Activated naive CD4-positive, alpha-beta T cell treated with anti-CD3 and anti-CD28 coated beads, Interleukin-2, amount 50 U/mL, for 24 hours (primary cell): ENCODE results near the gene EPHA10.
"Not testable (repeated sequence)": the region's sequence is repeated elsewhere in the genome, so short reads cannot be mapped to it uniquely, and the experiment has no call there.

Source experiments
- H3K27ac Mint-ChIP-seq: one replicate; pipeline ENCODE4 v1.8.0; 2021; ENCODE audit warnings: mild to moderate bottlenecking, mixed read lengths
- H3K27me3 Mint-ChIP-seq: one replicate; pipeline ENCODE4 v1.8.0; 2021; ENCODE audit warnings: mixed read lengths
- H3K36me3 Mint-ChIP-seq: one replicate; pipeline ENCODE4 v1.8.0; 2021; ENCODE audit warnings: mixed read lengths
- H3K4me1 Mint-ChIP-seq: one replicate; pipeline ENCODE4 v1.8.0; 2021; ENCODE audit warnings: mixed read lengths
- H3K4me3 Mint-ChIP-seq: one replicate; pipeline ENCODE4 v1.8.0; 2021; ENCODE audit warnings: mild to moderate bottlenecking, mixed read lengths
- H3K9me3 Mint-ChIP-seq: one replicate; pipeline ENCODE4 v1.8.0; 2021; ENCODE audit warnings: mixed read lengths

EPHA10 gene

DNA sequence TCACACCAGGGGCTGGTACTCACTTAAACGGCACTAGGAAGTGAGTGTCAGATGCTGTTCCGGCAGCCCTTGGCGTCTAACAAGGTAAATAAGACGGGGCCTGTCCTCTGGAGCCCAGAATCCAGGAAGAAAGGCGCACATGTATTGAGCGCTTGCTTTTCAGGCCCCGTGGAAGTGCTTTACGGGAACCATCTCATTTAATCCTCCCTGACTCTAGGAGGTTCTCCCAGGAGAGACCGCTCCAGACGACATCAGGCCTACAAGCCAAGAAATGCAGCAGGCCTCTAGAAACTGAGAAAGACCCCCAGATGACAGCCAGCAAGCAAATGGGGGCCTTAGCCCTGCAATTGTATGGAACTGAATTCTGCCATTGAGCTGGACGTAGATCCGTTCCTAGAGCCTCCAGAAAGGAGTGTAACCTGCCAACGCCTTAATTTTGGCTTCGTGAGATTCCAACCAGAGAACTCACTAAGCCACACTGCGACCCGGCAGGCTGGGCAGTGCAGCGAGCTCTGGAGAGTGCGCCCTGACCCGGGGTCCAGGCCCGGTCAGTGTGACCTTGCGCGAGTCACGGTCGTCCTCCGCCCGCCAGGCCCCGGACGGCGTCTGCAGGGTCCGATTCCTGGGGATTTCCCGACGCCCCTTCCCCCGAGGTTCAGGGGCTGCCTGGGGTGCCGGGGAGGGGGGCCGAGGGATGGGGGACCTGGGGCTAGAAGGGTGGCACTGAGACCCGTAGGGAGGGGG, 28.2 kb upstream of the EPHA10 start:
- peaks cover 15% of the 10 kb centered on the region for H3K27me3 Mint-ChIP-seq
- H3K9me3 Mint-ChIP-seq, result no peaks in the 10 kb centered on the region
- peaks cover 14% of the 10 kb centered on the region for H3K4me1 Mint-ChIP-seq
- peaks cover 4% of the 10 kb centered on the region for H3K36me3 Mint-ChIP-seq
- no peak overlapping the region for H3K27ac Mint-ChIP-seq
- peak overlapping the region; percentile 41 for H3K4me3 Mint-ChIP-seq

DNA sequence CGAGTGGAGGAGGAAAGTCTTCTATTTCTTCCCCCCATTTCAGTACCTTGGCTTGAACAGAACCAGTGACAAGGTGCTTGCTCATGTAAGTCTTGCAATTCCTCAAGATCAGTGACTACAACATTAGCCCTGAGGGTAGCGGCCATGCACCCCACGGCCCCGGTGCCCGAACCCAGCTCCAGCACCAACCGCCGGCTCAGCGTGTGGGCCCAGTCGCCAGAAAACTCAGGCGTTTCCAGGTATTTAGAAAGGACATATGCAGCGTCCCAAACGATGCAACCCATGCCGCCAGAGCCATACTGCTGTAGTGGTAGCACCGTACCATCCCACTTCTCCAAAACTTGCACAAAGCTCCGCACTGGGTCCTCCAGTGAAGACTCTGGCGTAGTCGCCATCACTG, 17.6 kb upstream of the EPHA10 start:
- Mint-ChIP-seq H3K4me3 (no peak overlapping the region), H3K36me3 (no peaks in the 10 kb centered on the region), H3K27ac (no peak overlapping the region), H3K27me3 (peaks cover 6% of the 10 kb centered on the region), H3K4me1 (peaks cover 2% of the 10 kb centered on the region), H3K9me3 (no peaks in the 10 kb centered on the region)

DNA sequence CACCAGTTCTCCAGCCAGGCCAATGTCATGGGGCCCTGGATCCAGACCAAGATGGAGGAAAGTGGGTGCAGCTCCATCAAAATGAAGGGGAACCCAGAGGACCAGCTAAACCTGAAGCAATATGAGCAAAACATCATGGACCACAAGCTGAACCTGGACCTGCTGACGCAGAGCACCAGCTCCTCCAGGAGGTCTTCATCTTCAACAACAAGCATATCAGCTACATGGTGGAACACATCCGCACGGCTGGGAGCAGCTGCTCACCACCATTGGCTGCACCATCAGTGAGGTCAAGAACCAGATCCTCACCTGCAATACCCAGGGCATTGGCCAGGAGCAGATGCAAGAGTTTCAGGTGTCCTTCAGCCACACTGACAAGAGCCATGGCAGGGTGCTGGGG, 13.7 kb upstream of the EPHA10 start:
- Mint-ChIP-seq H3K9me3 (no peaks in the 10 kb centered on the region), H3K36me3 (no peaks in the 10 kb centered on the region), H3K27me3 (no peaks in the 10 kb centered on the region), H3K4me3 (no peak overlapping the region), H3K4me1 (peaks cover 8% of the 10 kb centered on the region), H3K27ac (no peak overlapping the region)

DNA sequence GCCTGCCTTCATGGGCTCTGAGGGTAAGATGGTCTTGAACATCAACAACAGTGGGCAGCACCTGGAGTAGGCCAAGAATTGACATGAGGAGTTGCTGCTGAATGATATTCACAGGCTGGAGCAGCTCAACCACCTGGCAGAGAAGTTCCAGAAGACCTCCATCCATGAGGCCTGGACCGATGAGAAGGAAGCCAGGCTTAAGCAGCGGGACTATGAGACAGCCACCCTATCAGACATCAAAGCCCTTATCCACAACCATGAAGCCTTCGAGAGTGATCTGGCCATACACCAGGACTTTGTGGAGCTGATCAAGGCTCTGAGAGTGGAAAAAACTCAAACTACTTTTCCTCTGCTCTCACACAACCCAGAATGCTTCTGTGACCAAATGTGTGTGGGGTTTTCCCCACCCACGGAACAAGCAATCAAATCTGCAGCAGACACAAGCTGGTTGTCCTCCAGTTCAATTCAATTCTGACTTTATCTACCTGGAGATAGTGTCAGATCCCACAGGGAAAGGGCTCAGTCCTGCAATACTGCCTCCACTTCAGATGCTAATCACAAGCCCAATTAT, 12.1 kb upstream of the EPHA10 start:
- no peaks in the 10 kb centered on the region for H3K9me3 Mint-ChIP-seq
- H3K4me1 Mint-ChIP-seq, result peaks cover 8% of the 10 kb centered on the region
- no peak overlapping the region for H3K4me3 Mint-ChIP-seq
- H3K27ac Mint-ChIP-seq, result no peak overlapping the region
- no peaks in the 10 kb centered on the region for H3K36me3 Mint-ChIP-seq
- H3K27me3 Mint-ChIP-seq, result peaks cover 1% of the 10 kb centered on the region

DNA sequence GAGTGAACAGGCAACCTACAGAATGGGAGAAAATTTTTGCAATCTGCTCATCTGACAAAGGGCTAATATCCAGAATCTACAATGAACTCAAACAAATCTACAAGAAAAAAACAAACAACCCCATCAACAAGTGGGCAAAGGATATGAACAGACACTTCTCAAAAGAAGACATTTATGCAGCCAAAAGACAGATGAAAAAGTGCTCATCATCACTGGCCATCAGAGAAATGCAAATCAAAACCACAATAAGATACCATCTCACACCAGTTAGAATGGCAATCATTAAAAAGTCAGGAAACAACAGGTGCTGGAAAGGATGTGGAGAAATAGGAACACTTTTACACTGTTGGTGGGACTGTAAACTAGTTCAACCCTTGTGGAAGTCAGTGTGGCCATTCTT, 6.5 kb upstream of the EPHA10 start:
- not testable (repeated sequence) for H3K9me3 Mint-ChIP-seq, H3K36me3 Mint-ChIP-seq, H3K4me1 Mint-ChIP-seq, H3K27ac Mint-ChIP-seq, H3K4me3 Mint-ChIP-seq
- H3K27me3 Mint-ChIP-seq, result peaks cover 20% of the 10 kb centered on the region

DNA sequence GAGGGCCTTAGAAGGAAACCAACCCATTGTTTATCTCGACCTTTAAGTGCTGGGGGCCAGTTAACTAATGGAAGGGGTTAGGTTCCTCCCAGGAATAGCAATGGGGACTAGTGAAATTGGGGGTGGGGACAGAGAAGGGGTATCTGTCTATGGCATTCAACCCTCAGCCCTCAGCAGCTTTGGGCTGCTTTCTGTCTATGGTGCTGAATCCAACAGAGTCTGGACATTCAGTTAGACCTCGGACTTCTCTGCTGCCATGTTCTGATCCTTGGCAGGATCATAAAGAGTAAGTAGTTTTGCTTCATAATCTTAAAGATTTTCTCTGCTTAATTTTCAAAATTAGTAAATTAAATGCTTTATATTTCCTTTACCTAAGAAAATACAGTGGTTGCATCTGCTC, 2.6 kb upstream of the EPHA10 start:
- H3K4me1 Mint-ChIP-seq, result peaks cover 18% of the 10 kb centered on the region
- no peak overlapping the region for H3K27ac Mint-ChIP-seq
- peaks cover 49% of the 10 kb centered on the region for H3K27me3 Mint-ChIP-seq
- H3K36me3 Mint-ChIP-seq, result no peaks in the 10 kb centered on the region
- no peak overlapping the region for H3K4me3 Mint-ChIP-seq
- no peaks in the 10 kb centered on the region for H3K9me3 Mint-ChIP-seq

DNA sequence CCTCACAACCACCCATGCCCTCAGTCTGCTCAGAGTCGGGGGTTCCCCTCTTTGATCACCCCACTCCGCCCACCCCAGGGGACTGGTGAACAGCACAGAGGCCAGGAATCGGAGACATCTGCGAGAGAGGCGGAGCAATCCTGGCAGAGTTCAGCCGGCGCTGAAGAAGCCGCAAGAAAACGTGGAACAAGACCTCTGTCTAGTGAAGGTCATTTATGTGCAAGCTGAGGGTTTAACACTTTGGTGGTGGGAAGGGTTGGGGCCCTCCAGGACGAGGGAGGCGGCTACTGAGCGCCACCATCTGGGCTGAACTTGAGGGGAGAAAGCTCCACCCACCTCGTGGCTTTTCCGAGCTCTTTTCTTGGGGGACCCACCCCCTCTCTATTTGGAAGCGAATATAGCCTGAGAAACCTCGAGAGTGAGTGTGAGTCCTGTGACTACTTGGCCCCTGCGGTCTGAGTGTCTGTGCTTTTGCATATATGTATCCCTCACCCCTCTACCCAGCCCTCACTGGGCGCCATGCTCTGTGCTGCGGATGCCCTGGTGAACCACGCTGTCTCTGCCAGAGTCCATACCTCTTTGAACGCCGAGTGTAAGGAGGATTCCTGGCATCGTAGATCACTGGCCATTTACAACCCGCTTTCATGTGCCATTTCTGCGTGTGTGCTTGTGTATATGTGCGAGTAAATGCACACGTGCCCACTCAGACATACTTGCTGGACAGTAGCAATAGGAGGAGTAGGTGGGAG, 1.2 kb upstream of the EPHA10 start:
- H3K9me3 Mint-ChIP-seq, result no peaks in the 10 kb centered on the region
- peak overlapping the region; percentile 57 for H3K4me3 Mint-ChIP-seq
- peaks cover 18% of the 10 kb centered on the region for H3K4me1 Mint-ChIP-seq
- H3K36me3 Mint-ChIP-seq, result no peaks in the 10 kb centered on the region
- H3K27me3 Mint-ChIP-seq, result peaks cover 54% of the 10 kb centered on the region
- H3K27ac Mint-ChIP-seq, result no peak overlapping the region

DNA sequence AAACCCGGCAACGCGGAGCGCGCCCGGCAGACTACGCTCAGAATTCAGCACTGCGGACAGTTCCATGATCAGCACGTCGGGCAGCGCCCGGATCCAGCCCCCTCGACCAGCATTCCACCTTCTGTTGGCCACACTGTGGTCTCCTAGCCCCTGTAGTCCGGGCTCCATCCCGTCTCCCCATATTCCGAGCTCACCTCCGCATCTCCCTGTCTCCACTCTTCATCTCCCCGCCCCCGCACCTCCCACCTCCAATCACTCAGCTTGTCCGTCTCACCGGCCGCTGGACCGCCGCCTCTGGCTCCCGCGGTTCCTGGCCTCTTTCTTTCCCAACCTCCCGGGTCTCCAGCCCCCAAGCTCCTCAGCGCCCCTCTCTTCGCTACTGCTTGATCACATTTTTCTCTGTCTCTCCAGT, 500 bp downstream of the EPHA10 start:
- Mint-ChIP-seq H3K9me3 (no peaks in the 10 kb centered on the region), H3K36me3 (no peaks in the 10 kb centered on the region), H3K4me1 (peaks cover 18% of the 10 kb centered on the region), H3K4me3 (no peak overlapping the region), H3K27me3 (peaks cover 46% of the 10 kb centered on the region), H3K27ac (no peak overlapping the region)

DNA sequence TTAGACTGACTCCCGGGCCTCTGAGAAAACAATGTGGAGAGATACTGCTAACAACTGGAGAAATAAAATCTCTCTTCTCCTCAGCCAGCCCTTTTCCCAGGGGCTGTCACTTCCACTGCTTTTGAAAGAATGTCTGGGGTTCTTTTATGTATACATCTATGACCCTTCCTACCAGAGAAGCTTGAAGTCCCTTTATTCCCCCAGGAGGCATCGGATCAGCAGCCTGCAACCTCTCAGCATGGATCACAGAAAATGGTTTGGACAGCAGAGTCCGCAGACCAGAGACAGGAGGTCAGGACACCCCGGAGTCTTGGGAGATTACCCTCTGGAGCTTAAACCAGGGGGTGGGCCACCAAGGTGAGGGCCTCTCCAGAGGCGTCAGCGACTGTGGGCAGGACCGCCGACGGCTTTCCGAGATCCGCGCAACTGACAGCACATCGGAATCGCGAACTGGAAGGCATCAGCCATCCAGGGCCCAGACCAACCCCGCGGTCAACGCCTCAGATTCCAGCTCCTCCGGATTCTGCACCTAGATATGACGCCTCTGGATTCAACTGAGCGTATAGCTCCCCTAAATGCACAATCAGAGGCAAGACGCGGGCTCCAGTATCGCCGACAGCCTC, 1.0 kb downstream of the EPHA10 start:
- H3K9me3 Mint-ChIP-seq, result no peaks in the 10 kb centered on the region
- H3K4me1 Mint-ChIP-seq, result peaks cover 18% of the 10 kb centered on the region
- peaks cover 42% of the 10 kb centered on the region for H3K27me3 Mint-ChIP-seq
- H3K36me3 Mint-ChIP-seq, result no peaks in the 10 kb centered on the region
- H3K4me3 Mint-ChIP-seq, result no peak overlapping the region
- H3K27ac Mint-ChIP-seq, result no peak overlapping the region

DNA sequence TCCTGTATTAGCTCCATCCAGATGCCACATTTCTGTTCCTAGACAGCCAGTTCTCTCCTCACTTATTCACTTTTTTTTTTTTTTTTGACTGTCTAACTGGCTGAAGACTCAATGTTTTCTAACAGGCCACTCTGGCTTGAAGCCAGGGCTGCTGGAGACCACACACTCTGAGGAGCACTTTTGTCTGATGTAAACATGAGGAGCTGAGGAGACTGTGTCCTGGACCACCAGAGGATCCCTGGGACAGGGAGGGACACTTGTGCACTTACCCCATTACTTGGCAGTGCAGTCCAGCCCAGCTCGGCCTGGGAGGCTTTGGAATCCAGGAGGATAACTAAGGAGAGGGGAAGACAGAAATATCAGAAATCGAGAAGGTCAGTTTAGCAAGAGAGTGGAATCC, 2.4 kb downstream of the EPHA10 start:
- Mint-ChIP-seq H3K36me3 (no peaks in the 10 kb centered on the region), H3K4me3 (no peak overlapping the region), H3K27me3 (peaks cover 35% of the 10 kb centered on the region), H3K9me3 (no peaks in the 10 kb centered on the region), H3K27ac (no peak overlapping the region), H3K4me1 (peaks cover 18% of the 10 kb centered on the region)

DNA sequence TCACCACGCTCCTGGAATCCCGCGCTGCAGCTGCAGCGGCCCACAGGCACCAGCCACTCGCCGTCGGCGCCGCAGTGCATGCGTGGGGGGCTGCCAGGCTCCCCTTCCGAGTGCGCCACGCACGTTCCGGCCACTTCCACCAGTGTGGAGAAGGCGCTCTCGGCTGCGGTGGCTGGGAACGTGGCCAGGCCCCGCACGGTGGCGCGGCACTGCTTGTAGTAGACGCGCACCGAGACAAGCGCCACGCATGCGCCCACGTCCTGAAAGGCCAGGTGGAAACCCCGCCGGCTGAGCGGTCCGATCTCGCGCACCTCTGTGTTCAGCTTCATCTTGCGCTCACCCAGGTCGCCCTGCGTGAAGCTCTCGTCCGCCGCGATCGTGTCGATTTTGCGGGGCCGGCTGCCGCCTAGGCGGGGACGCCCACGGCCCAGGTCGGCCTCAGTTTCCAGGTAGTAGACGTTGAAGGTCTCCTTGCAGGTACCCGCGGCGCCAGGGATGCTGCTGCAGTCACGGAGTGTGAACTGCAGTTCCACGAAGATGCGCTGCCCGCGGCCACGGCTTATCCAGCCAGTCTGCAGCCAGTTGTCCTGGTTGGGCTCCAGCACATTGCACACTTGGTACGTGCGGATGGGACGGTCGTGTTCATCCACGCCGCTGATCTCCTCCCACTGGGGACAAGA, 3.4 kb downstream of the EPHA10 start:
- Mint-ChIP-seq H3K4me3 (no peak overlapping the region), H3K27ac (no peak overlapping the region), H3K27me3 (peaks cover 35% of the 10 kb centered on the region), H3K4me1 (peaks cover 18% of the 10 kb centered on the region), H3K9me3 (no peaks in the 10 kb centered on the region), H3K36me3 (no peaks in the 10 kb centered on the region)

DNA sequence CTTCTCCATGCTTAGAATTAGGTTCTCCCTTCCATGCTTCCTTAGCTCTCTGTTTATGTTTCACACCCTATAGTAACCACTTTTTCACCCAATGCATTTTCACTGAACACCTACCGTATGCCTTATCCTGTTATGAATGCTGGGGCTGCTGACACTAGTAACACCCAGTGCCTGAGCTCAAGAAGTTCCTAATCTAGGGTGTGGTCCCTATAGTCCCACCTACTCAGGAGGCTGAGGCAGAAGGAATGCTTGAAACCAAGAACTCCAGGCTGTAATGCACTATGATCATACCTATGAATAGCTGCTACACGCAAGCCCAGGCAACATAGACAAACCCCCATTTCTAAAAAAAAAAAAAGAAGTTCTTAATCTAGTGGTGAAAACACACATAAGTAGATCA, 5.5 kb downstream of the EPHA10 start:
- Mint-ChIP-seq H3K4me3 (no peak overlapping the region), H3K9me3 (no peaks in the 10 kb centered on the region), H3K4me1 (peaks cover 1% of the 10 kb centered on the region), H3K27me3 (peaks cover 18% of the 10 kb centered on the region), H3K27ac (no peak overlapping the region), H3K36me3 (no peaks in the 10 kb centered on the region)

DNA sequence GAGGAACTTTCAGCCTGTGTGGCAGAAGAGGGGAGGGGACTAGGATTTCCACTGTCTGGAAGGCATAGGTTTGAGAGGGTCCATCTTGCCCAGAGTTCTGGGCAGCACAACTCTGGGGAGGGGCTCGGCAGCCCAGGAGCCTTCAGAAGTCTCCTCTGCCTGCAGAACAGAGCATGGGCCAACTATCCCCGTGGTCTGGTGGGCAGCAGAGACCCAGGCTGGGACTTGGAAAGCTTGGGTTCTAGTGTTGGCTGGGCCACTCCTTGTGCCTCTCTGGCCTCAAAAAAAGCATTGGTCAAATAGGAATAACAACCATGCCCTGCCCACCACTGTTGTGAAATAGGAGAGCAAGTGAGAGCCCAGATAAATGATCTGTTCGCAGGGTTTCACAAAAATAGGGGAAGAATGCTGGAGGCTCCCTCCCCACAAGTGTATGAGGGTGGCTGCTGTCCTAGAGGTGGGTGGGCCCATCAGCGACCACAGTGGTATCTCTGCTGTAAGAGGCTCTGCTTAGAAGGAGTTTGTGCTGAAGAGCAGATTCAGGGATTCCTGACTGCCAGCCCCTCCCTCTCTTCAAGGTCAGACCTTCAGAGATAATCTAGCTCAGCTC, 8.9 kb downstream of the EPHA10 start:
- H3K9me3 Mint-ChIP-seq, result no peaks in the 10 kb centered on the region
- H3K4me3 Mint-ChIP-seq, result no peak overlapping the region
- no peak overlapping the region for H3K27ac Mint-ChIP-seq
- H3K4me1 Mint-ChIP-seq, result peaks cover 7% of the 10 kb centered on the region
- peaks cover 12% of the 10 kb centered on the region for H3K27me3 Mint-ChIP-seq
- H3K36me3 Mint-ChIP-seq, result no peaks in the 10 kb centered on the region

DNA sequence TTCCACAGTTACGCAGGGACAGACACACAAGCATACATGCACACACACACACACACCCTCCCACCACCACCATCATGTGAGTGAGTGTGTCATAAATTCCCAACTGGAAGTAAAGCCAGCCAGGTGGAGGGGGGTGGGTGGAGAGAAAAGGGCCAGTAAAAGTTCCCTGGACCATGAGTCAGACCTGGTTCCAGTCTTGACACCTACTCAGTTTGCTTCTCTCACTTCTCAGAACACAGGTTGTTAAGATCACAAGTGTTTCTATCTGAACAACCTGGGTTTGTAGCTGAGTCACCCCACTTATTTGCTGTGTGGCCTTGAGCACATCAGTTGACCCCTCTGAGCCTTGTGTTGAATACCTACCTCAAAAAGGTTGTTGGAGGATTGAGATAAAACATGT, 9.6 kb downstream of the EPHA10 start:
- Mint-ChIP-seq H3K9me3 (no peaks in the 10 kb centered on the region), H3K27me3 (peaks cover 13% of the 10 kb centered on the region), H3K36me3 (no peaks in the 10 kb centered on the region), H3K4me3 (no peak overlapping the region), H3K27ac (no peak overlapping the region), H3K4me1 (peaks cover 7% of the 10 kb centered on the region)
